GM04503 (cell line): ENCODE results near the gene CTBP1.
A peak's percentile ranks its signal among the peaks of the same experiment; 100 is the strongest.

Source experiments
- DNase-seq: peaks from one replicate; pipeline ENCODE4 v3.0.0-alpha.2; 2012; ENCODE audit warnings: low read depth

Gene CTBP1

DNA sequence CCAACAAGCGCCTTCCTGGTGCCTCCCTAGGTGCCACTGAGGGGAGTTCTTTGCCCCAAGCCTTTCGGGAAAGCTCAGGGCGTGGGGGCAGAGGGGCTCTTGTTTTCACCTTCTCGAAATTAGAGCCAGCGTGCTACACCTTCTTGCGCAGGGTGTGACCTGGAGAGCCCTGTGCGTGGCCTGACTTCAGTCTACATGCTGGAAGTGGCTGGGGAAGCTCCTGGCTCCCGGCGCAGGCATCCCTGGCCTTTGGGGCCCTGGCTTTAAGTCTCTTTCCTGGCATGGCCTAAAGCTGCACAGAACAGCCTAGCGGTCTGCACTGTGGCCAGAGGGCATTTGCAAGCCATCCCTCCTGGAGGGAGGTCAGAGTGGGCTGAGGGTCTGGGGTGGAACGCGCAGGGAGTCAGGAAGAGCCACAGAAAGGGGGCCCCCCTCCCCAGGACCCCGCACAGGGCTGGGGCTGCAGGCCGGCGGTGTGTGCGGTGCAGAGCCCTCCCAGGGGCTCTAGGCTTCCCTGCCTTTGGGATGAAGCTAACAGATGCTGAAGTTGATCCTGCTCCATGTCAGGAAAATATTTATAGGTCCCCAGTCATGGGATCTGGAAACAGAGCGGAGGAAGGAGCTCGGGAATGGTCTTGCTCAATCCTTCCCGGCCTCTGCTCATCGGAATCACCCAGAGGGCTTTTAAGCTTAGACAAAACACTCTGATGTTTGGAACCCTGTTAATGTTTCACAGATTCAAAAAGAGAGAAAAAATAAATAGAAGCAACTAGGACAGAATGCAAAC, 75.8 kb downstream of the CTBP1 start:
- peak; percentile 50 for DNase-seq

DNA sequence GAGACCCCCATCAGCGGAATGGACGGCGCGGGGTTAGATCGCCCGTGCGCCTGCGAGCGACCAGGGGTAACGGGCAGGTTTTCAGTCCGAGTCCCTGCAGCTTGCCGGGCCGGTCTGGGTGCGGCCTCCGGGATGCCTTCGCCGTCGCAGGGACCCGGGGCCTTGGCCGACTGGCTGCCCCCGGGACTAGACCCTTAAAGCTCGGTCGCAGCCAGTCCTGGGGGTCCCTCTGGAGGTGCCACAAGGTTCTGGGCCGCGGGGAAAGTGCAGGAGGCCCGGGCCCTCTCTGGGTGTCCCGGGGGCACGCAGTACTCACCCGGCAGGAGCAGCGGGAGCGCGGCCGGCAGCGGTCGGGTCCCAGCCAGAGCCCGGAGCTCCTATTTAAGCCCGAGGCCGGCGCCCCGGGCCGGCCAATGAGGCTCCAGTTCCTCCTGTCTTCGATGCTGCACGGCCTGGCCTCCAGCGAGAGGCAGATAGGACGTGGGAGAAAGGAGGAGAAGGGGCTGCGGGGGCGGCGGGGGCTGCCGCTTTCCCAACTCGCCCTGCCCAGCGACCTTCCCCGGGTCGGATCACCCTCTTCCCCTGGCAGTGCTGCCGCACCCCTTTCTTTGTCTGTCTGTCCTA, 76.6 kb downstream of the CTBP1 start, which contains the start of gene SPON2:
TSS of gene SPON2 (minus strand) at position 356 of the 624 bp plus-strand sequence.
- no peak for DNase-seq

DNA sequence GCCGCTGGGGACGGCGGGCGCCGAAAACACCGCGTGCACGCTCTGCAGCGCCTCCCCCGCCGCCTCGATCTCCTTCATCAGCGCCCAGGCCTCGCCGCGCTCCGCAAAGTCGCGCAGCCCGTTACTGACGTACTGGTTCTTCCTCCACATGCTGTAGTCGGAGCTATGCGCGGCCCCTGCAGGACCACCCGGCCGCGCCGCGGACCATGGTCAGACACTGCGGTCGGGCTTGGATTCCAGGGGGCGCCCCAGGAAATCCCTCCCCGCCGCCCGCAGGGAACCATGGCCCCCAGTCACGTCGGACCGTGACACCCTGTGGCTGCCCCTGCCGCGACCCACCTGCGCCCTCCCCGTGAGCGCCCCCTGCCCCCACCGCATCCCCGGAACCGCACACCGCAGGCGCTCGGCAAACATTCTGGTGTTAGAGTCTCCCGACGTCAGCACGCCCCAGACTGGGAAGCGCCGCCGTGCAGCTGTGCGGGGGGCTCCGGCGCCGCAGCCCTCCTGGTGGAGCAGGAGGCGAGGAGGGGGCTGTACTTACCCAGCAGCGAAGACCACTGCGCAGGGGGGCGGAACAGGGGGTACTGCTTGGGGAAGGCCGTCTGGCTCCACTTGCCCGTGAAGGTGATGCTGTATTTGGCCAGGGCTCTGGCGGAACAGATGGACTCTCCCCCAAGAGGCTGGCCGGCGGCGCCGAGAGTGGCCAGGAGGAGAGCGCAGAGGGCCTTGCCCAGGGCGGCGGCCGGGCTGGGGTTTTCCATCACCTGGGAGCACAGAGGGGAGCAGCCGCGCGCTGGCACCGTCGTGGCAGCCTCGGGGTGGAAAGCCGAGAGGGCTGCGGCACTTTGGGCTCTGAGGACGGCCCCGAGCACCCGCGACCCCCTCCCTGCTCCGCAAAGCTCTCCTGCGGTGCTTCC, 77.4 kb downstream of the CTBP1 start:
- no peak for DNase-seq

DNA sequence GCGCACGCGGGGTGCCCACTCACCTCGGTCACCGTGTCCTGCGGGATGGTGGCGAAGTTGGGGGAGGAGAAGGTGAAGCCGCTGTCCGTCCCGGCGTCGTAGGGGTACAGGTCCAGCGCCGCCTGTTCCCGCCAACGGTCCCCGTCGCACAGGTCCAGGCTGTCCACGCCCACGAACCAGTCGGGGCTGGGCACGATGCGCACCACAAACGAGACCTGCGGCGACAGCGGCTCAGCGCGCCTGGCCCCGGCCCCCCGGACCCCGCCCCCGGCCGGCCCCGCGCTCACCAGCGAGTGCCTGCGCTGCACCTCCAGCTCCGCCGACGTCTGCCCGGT, 78.0 kb downstream of the CTBP1 start:
- DNase-seq: no peak

DNA sequence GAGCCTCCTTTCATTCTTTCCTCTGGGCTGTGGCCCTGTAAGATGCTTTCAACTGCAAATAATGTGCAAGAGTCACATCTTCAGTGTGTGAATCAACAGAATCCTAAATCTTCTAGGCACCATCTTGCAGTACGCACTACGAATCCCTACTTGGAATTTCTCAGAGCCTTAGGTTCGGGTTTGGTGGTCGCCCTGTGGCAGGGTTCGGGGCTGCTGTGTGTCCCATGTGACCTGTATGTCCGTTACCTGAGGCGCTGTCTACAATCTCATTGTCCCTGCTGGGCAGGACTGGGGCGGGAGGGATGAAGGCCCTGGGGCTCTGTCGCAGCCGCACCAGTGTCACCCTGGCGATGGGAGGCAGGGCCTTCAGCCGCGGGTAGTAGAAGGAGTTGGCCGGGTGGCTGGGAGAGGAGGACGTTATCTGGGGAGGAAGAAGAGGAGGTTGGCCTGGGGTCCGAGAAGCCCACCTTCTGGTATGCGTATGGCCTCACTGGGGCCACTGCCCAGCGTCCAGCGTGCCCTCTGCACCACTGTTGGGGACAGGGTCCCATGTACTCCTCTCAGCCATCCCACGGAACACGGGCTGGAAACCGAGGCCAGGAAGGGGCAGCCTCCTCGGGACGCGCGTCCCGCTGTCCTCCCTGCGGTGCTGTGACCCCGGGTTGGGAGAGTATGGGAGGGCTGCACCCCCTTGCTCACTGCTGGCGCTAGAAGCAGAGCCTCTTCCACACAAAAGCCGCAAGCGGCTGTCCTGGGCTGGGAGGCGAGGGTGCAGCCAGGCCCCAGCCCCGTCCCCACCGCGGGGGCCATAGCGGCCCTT, 78.6 kb downstream of the CTBP1 start:
- DNase-seq: no peak

DNA sequence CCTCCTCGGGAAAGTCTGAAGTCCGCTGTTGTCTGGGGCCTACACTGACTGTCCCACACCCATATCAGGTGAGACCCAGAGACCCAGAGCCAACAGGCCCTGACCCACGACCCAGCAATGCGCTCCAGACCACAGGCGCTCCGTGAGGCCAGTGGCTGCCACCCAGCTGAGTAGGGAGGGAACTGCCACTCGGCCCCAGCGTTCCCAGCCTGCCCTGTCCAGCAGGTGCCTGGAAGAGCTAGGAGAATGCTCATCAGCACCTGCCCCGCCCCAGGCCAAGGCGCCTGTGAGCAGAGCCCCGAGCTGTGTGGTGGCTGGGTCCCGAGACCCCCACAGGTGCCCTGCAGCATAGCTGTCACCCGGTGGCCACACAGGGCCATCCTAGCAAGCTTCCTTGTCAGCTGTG, 79.2 kb downstream of the CTBP1 start:
- no peak for DNase-seq

DNA sequence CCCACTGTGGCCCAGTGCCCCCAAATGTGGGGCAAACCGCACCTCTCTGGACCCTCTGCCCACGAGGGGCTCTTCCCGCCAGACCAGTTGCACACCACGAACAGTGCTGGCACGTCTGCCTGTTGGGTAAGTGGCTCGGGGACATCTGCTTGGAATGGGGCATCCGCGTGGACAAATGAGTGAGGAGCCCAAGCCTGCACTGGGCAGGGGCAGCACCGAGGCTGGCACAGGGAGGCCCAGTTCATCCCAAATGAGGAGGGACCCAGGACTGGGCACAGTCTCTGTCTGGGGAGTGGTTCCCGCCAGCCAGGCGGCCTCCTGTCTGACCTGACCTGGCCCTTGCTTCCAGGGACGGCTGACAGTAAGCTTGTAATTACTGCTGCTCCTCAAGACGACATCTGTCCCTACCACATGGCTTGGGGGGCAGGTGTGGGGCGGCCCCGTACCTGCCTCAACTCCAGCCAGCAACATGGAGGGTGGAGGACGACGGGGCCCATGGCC, 79.7 kb downstream of the CTBP1 start:
- no peak for DNase-seq

DNA sequence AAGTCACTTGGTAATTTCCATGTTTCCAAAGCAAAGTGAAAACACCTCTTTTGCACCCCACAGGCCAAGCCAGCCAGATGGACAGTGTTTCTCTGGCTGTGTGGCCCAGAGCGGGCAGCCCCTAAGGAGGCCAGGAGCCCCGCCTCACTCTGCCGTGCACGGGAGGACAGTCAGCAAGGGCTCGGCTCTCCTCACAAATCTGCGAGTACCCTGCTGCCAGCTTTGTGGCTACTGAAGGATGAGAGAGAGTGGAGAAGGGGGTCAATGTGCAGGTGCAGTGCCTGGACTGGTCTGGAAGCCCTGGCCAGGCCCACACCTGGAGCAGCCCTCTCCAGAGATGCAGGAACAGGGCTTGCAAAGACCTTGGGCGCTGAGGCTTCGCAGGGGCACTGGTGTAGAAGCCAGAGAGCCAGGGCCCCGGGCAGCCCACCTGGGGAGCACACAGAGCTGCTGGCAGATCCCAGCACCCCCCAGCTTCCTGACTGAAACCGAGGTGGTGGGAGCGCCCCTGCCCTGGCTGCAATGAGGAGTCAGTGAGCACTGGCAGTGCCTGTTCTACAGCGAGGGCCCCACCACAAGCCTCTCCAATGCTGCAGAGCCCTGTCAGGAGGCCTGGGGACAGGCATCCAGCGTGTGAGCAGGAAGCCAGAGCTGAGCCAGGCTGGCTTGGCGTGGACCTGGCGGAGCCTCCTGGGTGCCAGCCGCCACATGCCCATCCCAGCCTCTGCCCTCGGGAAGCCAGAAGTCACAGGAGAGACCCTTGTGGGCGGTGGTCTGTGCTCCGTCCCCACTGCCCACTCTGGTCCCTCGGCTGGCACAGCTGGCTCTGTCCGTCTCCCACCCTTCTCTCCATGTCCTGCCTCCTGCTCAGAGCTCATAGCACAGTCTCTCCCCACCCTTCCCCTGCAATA, 80.5 kb downstream of the CTBP1 start:
- DNase-seq: no peak

DNA sequence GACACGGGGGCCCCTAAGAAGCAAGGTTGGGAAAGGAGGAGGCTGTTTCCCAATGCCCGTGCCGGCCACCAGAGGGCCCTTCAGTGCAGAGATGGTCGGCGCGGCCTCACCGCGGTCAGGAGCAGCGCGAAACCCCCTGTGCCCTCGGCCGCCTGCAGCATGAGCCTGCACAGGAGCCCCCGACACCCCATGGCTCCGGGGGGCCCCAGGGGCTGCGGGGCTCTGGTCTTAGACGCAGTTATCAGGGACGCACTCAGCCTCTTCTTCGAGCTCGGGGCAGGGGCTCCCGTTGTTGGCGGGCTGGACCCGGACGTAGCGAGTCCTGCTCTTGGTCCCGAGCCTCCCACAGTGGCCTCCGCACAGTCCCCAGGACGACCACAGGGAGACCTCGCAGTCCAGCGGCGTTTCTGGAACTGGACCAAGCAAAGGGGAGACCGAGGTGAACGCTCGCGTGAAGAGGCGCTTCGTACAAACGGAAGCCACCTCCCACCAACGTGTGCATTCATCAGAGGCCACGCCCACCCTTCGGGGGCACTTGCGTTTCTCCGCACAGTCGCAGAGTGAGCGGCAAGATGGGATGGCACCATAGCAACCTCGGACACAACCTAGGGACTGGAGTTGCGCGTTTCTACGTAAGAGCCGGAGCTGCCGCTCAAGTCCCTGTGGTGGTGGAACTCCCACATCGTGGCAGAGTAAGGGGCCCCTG, 81.5 kb downstream of the CTBP1 start:
- no peak for DNase-seq

DNA sequence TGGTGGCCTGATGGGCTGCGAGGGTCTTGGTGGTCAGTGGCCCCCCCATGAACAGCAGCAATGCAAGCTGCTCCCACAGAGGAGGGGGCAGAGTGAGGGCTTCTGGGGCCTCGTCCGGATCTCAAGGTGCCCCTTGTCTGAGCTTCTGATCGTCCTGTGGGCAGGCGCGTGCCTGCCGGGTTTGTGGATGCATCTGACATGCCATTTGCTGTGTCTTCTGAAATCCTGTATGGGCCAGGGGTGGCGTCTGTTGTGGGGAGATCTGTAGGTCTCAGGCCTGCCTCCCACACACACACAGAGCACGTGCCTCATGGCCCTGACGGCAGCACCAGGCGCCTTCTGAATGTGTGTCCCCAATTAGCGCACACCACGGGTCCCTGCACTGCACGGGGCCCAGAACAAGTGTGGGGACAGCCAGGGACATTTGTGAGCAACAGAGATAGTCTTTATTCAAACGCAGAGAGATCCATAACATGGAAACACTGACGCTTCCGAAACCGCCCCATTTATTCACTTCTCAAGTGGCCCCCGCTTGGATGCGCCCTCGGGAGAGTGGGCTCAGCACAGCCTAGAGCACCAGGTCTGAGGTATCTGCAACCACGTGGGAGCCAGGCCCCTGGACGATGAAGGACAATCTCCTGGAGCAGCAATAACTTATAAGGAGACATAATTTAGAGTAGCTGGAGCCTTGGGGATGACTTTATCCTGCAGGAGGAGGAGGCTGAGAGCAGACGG, 82.3 kb downstream of the CTBP1 start:
- no peak for DNase-seq

DNA sequence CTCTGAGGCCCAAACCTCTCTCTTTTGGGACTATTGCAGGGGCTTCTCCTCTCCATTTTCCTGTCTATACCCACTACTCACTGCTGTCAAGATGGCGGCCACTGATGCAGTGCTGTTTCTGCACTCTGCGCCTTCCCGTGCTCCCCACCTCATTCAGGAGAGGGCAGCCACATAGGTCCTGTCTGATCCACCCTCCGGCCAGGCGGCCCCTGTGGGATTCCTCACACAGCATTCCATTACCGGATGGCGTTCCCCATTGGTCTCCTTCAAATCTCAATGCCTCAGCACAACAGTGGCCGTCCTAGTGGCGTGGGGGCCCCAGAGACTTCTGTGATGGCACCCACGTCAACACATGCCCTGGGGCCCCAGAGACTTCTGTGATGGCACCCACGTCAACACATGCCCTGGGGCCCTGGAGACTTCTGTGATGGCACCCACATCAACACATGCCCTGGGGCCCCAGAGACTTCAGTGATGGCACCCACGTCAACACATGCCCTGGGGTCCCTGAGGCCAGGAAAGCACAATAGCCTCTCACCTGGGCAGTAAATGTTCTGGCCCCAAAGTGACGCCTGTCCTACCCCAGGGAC, 83.9 kb downstream of the CTBP1 start:
- DNase-seq: no peak

DNA sequence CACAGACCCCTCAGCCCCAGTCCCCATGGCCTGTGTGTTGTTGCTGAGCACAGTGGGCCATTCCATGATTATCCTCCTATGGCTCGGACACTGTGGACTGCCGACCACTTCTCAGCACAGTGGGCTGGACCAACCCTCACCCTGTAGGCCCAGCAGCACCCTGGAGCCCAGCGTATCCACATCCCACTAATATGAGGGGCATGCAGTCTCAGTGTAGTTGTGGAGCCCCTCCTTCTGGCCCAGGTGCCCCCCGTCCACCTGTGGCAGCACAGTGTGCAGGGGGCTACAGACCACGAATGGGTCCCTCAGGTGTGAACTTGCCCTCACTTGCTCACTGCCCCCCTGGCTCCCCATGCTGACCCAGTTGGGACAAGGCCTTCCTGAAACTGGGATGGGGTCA, 84.5 kb downstream of the CTBP1 start:
- DNase-seq: no peak

DNA sequence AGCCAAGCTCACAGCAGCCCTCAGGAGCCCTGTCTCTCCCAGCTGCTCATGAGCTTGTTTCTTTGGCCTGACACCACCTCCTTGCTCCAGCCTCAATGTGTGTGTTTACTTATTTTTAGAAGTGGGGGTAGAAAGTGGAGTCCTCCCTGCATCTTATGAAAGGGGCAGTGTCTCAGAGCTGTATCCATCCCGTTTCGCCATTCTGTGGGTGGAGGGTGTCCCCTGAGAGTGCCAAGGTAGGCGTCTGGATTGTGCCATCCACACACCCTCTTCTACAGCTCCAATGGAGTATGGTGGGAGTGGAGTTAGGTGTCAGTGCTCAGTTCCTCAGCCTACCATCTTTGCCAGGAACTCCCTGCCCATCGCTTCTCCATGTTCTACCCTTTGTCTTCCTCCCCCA, 84.9 kb downstream of the CTBP1 start:
- no peak for DNase-seq
